ENCODE measurements around the gene HOXB1. TPM values are rescaled to one million over a fixed set of nuclear protein-coding genes. Genes with fewer than 3 reads are reported as not detected.

Gene HOXB1
- total and polyA plus RNA-seq, 5 donors from 2014 or later: not detected

DNA sequence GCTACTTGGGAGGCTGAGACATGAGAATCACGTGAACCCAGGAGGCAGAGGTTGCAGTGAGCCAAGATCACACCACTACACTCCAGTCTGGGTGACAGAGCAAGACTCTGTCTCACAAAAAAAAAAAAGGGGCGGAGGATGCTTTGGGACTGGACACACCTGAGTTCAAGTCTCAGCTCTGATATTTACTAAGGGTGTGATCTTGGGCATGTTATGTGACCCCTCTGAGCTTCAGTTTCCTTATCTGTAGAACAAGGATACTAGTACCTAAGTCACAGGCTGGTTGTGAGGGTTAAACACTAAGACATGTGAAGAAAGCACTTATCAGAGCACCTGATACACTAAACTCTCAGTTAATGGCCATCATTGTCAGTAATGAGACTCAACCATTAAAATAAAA is 25.9 kb downstream of the HOXB1 start:
- H3K9me3 Mint-ChIP-seq: peaks cover 0 to 2% (median 0%) of the 10 kb centered on the region in 7 donors
- peaks cover 27% of the 10 kb centered on the region for H3K4me1 ChIP-seq (ENCODE audit: control insufficient read depth, insufficient read depth, low read length, poor library complexity, severe bottlenecking)
- DNase-seq (no peak), ATAC-seq (ENCODE audit: low read depth in 2 of 2) (no peak)
- peak overlapping the region in 1 of 4 donors; percentile 60 for H3K4me3 Mint-ChIP-seq
- H3K27ac ChIP-seq (ENCODE audit: insufficient read depth, low read length, poor library complexity, severe bottlenecking): peak overlapping the region; percentile 65
- H3K27ac Mint-ChIP-seq: peak overlapping the region in 2 of 3 donors; percentile 11 to 32
- no peaks in the 10 kb centered on the region for H3K36me3 Mint-ChIP-seq
- H3K27me3 Mint-ChIP-seq: no peaks in the 10 kb centered on the region
- peak overlapping the region; percentile 32 for H3K4me3 ChIP-seq (ENCODE audit: low read depth, low read length)
- H3K4me1 Mint-ChIP-seq: peaks cover 20 to 40% (median 25%) of the 10 kb centered on the region in 4 donors
- H3K9me3 ChIP-seq (ENCODE audit: control insufficient read depth in 2 of 2, low read length in 2 of 2): no peaks in the 10 kb centered on the region
- no peaks in the 10 kb centered on the region for H3K36me3 ChIP-seq (ENCODE audit: control insufficient read depth, insufficient read depth, low read length)
- H3K27me3 ChIP-seq (ENCODE audit: control insufficient read depth, insufficient read depth, low read length): no peaks in the 10 kb centered on the region

DNA sequence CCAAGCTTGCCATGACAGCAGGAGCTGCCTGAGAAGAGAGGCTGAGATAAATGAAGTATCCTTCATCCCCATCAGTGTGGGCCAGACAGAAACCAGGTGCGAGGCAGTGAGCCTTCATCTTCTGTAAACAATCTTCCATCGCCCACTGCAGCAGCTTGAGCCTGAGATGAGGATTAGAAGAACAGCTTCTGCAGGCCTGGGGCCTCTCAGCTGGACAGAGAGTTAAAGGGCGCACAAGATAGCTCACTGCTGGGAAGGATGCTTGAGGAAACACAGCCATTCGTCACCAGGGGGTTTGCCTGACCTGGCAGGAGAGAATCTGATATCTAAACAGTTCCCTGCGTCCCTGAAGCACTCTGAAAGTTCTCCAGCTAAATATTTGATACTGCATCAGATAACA is 27.1 kb downstream of the HOXB1 start:
- Histone ChIP-seq H3K27me3 (ENCODE audit: control insufficient read depth, insufficient read depth, low read length) (no peaks in the 10 kb centered on the region), H3K4me1 (ENCODE audit: control insufficient read depth, insufficient read depth, low read length, poor library complexity, severe bottlenecking) (peaks cover 27% of the 10 kb centered on the region), H3K36me3 (ENCODE audit: control insufficient read depth, insufficient read depth, low read length) (no peaks in the 10 kb centered on the region), H3K27ac (ENCODE audit: insufficient read depth, low read length, poor library complexity, severe bottlenecking) (no peak overlapping the region), H3K4me3 (ENCODE audit: low read depth, low read length) (no peak overlapping the region), H3K9me3 (ENCODE audit: control insufficient read depth in 2 of 2, low read length in 2 of 2) (no peaks in the 10 kb centered on the region)
- Mint-ChIP-seq H3K36me3 (no peaks in the 10 kb centered on the region), H3K4me3 (no peak overlapping the region), H3K27me3 (no peaks in the 10 kb centered on the region), H3K4me1 (peaks cover 18 to 33% (median 21%) of the 10 kb centered on the region in 4 donors), H3K9me3 (peaks cover 0 to 2% (median 0%) of the 10 kb centered on the region in 7 donors), H3K27ac (no peak overlapping the region)
- ATAC-seq (ENCODE audit: low read depth in 2 of 2) (no peak), DNase-seq (no peak)

DNA sequence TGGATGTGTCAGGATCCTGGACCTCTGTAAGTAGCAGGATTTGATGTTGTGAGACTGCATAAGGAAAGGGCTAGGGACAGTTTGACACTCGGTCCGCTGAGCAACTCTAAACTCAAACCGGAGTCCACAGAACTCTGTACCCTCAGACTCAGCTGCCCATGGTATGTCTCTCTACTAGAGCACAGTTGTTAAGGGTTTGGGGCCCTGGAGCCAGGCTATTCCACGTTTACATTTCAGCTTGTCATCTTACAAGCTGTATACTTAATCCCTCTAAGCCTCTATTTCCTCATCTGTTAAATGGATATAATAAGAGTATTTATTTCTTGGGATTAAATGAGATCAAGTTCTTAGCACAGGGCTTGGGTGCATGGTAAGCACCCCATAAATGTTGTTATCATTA is 27.9 kb downstream of the HOXB1 start:
- Histone ChIP-seq H3K36me3 (ENCODE audit: control insufficient read depth, insufficient read depth, low read length) (no peaks in the 10 kb centered on the region), H3K4me3 (ENCODE audit: low read depth, low read length) (no peak overlapping the region), H3K9me3 (ENCODE audit: control insufficient read depth in 2 of 2, low read length in 2 of 2) (no peaks in the 10 kb centered on the region), H3K27ac (ENCODE audit: insufficient read depth, low read length, poor library complexity, severe bottlenecking) (no peak overlapping the region), H3K4me1 (ENCODE audit: control insufficient read depth, insufficient read depth, low read length, poor library complexity, severe bottlenecking) (peaks cover 27% of the 10 kb centered on the region), H3K27me3 (ENCODE audit: control insufficient read depth, insufficient read depth, low read length) (peaks cover 2% of the 10 kb centered on the region)
- Mint-ChIP-seq H3K4me3 (no peak overlapping the region), H3K27ac (peak overlapping the region in 1 of 3 donors; percentile 23), H3K4me1 (peaks cover 15 to 28% (median 17%) of the 10 kb centered on the region in 4 donors), H3K9me3 (no peaks in the 10 kb centered on the region), H3K36me3 (no peaks in the 10 kb centered on the region), H3K27me3 (no peaks in the 10 kb centered on the region)
- DNase-seq: no peak
- ATAC-seq (ENCODE audit: low read depth in 2 of 2): no peak

DNA sequence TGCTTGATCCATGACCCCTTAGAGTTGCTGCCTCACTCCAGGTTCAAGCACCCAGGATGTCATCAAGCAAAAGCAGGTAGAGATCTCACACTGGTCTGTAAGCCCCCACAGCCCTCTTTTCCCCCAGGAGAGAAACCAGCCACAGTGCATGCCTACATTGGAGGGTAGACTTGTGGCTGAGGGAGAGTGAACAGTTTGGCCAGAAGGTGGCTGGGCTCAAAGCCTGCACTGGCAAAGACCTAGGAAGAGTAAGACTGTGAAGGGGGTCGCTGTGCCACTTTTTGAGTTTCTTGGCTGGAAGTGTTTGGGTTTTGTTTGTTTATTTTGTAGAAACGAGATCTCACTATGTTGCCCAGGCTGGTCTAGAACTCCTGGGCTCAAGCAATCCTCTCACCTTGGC is 28.5 kb downstream of the HOXB1 start:
- Mint-ChIP-seq H3K36me3 (no peaks in the 10 kb centered on the region), H3K9me3 (no peaks in the 10 kb centered on the region), H3K4me3 (no peak overlapping the region), H3K27me3 (no peaks in the 10 kb centered on the region), H3K27ac (peak overlapping the region in 1 of 3 donors; percentile 26), H3K4me1 (peaks cover 15 to 28% (median 17%) of the 10 kb centered on the region in 4 donors)
- peaks cover 27% of the 10 kb centered on the region for H3K4me1 ChIP-seq (ENCODE audit: control insufficient read depth, insufficient read depth, low read length, poor library complexity, severe bottlenecking)
- peaks cover 2% of the 10 kb centered on the region for H3K27me3 ChIP-seq (ENCODE audit: control insufficient read depth, insufficient read depth, low read length)
- H3K9me3 ChIP-seq (ENCODE audit: control insufficient read depth in 2 of 2, low read length in 2 of 2): no peaks in the 10 kb centered on the region
- DNase-seq (no peak), ATAC-seq (ENCODE audit: low read depth in 2 of 2) (no peak)
- H3K4me3 ChIP-seq (ENCODE audit: low read depth, low read length): no peak overlapping the region
- H3K36me3 ChIP-seq (ENCODE audit: control insufficient read depth, insufficient read depth, low read length): no peaks in the 10 kb centered on the region
- H3K27ac ChIP-seq (ENCODE audit: insufficient read depth, low read length, poor library complexity, severe bottlenecking): no peak overlapping the region

DNA sequence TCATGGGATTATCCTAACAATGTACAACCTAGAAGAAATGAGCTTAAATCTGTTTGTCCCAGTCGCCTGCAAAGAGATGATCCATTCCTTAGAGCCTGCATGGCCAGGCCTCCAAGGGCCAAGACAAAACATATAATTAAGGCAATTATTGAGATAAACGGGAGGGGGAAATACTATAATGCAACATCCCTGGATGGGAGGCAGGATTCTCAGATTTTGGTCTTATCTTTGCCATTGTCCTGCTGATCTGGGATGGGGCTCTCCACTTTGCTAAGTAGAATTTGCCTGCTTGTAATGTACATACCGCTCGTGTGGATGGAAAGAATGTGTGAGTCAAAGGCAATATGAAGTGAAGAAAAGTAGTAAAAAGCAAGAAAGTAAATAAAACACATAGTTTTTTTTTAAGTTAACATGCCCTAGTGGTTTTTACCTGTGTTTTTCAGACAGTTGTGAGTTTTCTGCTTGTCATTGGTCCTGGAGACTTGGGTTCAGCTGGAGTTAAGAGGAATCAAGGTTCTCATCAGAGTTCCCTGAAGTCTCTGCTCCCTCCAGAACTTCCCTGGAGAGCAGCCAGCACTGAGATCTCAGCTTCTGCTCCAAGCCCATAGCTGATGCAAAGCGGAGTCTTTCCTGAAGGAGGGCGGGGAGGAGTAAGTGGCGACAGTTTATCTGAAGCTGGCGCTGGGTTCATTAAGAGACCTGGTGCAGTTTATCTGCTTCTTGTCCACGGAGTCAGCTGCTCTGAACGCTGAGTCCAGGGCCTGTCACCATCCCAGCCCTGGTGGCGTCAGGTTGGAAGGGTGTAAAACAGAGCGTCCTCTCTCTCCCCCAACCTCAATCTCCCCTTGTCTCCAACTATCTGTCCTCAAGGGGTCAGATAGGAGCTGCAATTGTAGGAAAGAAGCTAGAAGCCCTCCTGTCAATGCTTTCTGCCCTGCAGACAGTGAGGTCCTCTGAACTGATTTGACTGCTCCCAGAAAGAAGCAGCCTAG is 30.1 kb downstream of the HOXB1 start:
- Histone ChIP-seq H3K36me3 (ENCODE audit: control insufficient read depth, insufficient read depth, low read length) (no peaks in the 10 kb centered on the region), H3K4me1 (ENCODE audit: control insufficient read depth, insufficient read depth, low read length, poor library complexity, severe bottlenecking) (peaks cover 15% of the 10 kb centered on the region), H3K27ac (ENCODE audit: insufficient read depth, low read length, poor library complexity, severe bottlenecking) (no peak overlapping the region), H3K9me3 (ENCODE audit: control insufficient read depth in 2 of 2, low read length in 2 of 2) (no peaks in the 10 kb centered on the region), H3K4me3 (ENCODE audit: low read depth, low read length) (no peak overlapping the region), H3K27me3 (ENCODE audit: control insufficient read depth, insufficient read depth, low read length) (peaks cover 2% of the 10 kb centered on the region)
- peaks cover 8 to 17% (median 9%) of the 10 kb centered on the region in 4 donors for H3K4me1 Mint-ChIP-seq
- no peak overlapping the region for H3K4me3 Mint-ChIP-seq
- no peak for ATAC-seq (ENCODE audit: low read depth in 2 of 2)
- no peak overlapping the region for H3K27ac Mint-ChIP-seq
- peaks cover 5% of the 10 kb centered on the region for H3K27me3 Mint-ChIP-seq
- H3K36me3 Mint-ChIP-seq: no peaks in the 10 kb centered on the region
- peak in 1 of 3 donors; percentile 35 for DNase-seq
- H3K9me3 Mint-ChIP-seq: no peaks in the 10 kb centered on the region

DNA sequence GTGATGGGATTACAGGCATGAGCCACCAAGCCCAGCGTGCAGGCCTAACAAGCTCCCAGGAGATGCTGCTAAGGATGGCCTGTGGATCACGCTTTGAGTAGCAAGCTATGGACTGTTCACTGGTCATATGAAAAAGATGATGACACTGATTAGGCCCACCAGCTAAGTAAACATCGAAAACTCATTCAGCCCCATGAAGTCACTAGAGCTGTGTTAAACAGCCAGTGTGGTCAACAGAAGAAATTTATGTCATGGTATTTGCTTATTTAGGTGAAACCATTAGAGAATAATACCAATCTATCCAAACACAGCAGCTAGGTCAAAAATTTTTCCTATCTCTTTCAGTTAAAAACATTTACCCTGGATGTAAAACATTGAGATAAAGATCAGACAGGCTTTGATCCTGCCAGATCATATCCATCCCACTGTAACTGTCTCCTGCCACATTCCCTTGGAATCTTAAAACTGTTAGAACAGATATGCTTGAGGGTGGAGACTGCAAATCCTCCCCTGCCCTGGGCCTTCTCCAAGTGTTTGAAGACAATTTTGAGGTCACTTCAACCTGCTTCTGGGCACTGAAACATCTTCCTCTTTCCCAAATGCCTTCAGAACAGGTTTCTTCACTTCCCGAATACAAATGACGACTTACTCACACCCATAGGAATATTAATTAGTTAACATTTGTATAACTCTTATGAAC is 30.9 kb downstream of the HOXB1 start:
- H3K9me3 Mint-ChIP-seq: no peaks in the 10 kb centered on the region
- no peak overlapping the region for H3K27ac Mint-ChIP-seq
- no peaks in the 10 kb centered on the region for H3K9me3 ChIP-seq (ENCODE audit: control insufficient read depth in 2 of 2, low read length in 2 of 2)
- H3K4me3 Mint-ChIP-seq: no peak overlapping the region
- H3K4me3 ChIP-seq (ENCODE audit: low read depth, low read length): no peak overlapping the region
- H3K27ac ChIP-seq (ENCODE audit: insufficient read depth, low read length, poor library complexity, severe bottlenecking): no peak overlapping the region
- H3K27me3 ChIP-seq (ENCODE audit: control insufficient read depth, insufficient read depth, low read length): peaks cover 2% of the 10 kb centered on the region
- no peaks in the 10 kb centered on the region for H3K36me3 Mint-ChIP-seq
- DNase-seq: no peak
- ATAC-seq (ENCODE audit: low read depth in 2 of 2): no peak
- no peaks in the 10 kb centered on the region for H3K36me3 ChIP-seq (ENCODE audit: control insufficient read depth, insufficient read depth, low read length)
- peaks cover 11% of the 10 kb centered on the region for H3K27me3 Mint-ChIP-seq
- H3K4me1 ChIP-seq (ENCODE audit: control insufficient read depth, insufficient read depth, low read length, poor library complexity, severe bottlenecking): peaks cover 7% of the 10 kb centered on the region
- peaks cover 0 to 9% (median 2%) of the 10 kb centered on the region in 4 donors for H3K4me1 Mint-ChIP-seq

DNA sequence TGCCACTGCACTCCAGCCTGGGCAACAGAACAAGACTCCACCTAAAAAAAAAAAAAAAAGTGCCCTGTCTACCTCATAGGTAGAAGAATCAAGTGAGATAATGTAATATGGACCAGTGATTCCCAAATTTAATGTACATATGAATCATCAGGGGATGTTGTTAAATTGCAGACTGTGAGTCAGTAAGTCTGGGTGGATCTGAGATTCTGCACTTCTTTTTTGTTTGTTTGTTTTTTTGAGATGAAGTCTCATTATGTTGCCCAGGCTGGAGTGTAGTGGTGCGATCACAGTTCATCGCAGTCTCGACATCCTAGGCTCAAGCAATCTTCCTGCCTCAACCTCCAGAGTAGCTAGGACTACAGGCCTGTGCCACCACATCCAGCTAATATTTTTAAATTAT is 31.6 kb downstream of the HOXB1 start:
- no peak overlapping the region for H3K4me3 ChIP-seq (ENCODE audit: low read depth, low read length)

More for the DNA sequence above, 31.6 kb downstream of the HOXB1 start:
- DNase-seq (no peak), ATAC-seq (ENCODE audit: low read depth in 2 of 2) (no peak)
- Mint-ChIP-seq H3K9me3 (no peaks in the 10 kb centered on the region), H3K4me1 (peaks cover 0 to 8% (median 2%) of the 10 kb centered on the region in 4 donors), H3K27ac (no peak overlapping the region), H3K27me3 (peaks cover 18% of the 10 kb centered on the region), H3K36me3 (no peaks in the 10 kb centered on the region), H3K4me3 (no peak overlapping the region)
- Histone ChIP-seq H3K4me1 (ENCODE audit: control insufficient read depth, insufficient read depth, low read length, poor library complexity, severe bottlenecking) (peaks cover under 1% of the 10 kb centered on the region), H3K9me3 (ENCODE audit: control insufficient read depth in 2 of 2, low read length in 2 of 2) (no peaks in the 10 kb centered on the region), H3K27me3 (ENCODE audit: control insufficient read depth, insufficient read depth, low read length) (peaks cover 2% of the 10 kb centered on the region), H3K27ac (ENCODE audit: insufficient read depth, low read length, poor library complexity, severe bottlenecking) (no peak overlapping the region), H3K36me3 (ENCODE audit: control insufficient read depth, insufficient read depth, low read length) (no peaks in the 10 kb centered on the region)
